Activated CD8-positive, alpha-beta memory T cell treated with anti-CD3 and anti-CD28 coated beads, Interleukin-2, amount 50 U/mL, for 48 hours (primary cell): Measurements from ENCODE around the gene ASPHD1.
"Not testable (repeated sequence)": the region's sequence is repeated elsewhere in the genome, so short reads cannot be mapped to it uniquely, and the experiment has no call there.

Experiments
- DNase-seq: peaks from one replicate; pipeline ENCODE4 v3.0.0-alpha.2; 2020

ASPHD1 gene, protein sequence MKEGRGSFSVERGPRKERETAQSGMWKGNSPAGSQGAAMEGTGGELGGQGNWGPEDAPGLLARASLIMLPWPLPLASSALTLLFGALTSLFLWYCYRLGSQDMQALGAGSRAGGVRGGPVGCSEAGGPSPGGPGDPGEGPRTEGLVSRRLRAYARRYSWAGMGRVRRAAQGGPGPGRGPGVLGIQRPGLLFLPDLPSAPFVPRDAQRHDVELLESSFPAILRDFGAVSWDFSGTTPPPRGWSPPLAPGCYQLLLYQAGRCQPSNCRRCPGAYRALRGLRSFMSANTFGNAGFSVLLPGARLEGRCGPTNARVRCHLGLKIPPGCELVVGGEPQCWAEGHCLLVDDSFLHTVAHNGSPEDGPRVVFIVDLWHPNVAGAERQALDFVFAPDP

DNA sequence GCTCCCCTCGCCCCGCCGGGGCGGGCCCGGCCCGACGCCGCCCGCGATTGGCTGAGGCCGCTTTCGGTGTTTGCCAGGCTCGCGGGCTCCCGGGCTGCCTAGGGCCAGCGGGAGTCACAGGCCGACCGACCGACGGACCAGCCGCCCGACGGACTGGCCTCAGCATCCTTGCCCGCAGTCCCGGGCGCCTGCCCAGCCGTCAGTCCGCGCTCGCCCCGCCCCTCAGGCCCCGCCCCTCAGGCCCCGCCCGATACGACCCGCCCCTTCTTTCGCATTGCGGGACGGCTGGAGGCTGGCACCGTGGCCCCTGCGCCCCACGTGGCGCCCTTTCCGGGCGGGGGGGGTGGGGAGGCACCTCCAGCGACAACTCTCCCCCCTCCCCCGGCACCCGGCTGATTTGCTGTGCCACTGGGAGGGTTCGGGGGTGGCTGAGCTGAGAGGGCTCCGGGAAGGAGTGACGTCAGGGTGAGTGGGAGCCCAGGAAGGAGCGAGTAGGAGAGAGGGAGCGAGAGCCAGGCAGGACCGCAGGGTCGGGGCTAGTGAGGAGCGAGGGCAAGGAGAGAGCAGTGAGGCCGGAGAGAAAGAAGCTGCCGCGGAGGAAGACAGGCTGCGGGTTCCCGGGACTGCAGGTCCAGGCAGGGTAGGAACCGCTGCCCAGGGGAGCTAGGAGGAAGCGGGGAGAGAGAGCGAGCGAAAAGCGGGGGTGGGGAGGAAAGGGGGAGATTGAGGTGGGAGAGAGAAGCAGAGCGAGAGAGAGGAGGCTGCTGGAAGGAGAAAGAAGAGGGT lies at the start of gene ASPHD1:
TSS of gene ASPHD1 (plus strand) at position 387 of the 786 bp plus-strand sequence. CDS start 484 bp downstream, outside the sequence.
- no peak for DNase-seq

DNA sequence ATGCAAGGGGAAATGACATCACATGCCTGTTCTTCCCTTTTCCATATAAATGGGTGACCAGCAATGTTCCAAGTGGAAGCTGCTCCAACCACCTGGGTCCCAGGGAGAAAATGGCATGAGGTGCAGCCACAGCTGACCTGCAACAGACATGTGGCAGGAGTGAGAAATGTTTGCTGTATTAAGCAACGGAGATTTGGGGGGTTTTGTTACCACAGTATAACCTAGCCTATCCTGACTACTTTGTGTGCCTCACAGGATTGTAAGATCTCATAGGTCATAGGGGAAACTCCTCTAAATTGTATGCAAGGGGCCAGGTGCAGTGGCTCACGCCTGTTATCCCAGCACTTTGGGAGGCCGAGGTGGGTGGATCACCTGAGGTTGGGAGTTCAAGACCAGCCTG lies 49.3 kb upstream of the ASPHD1 start:
- no peak for DNase-seq

DNA sequence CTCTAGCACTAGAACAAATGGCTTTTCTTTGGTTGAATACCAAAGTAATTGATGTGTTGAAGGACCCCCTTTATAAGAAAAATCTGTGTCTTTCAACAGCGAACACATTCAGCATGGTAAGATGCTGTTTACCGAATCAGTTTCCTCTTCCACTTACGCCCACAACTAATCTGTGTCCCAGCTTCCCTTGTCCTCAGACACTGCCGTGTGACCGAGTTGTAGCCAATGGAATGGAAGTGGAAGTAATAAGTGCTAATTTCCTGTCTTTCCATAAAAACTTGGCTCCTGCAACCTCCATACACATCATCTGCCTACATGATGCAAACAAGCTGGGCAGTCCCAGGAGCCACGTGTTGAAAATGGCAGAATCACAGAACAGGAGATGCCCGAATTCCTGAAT lies 47.6 kb upstream of the ASPHD1 start:
- DNase-seq, result no peak

DNA sequence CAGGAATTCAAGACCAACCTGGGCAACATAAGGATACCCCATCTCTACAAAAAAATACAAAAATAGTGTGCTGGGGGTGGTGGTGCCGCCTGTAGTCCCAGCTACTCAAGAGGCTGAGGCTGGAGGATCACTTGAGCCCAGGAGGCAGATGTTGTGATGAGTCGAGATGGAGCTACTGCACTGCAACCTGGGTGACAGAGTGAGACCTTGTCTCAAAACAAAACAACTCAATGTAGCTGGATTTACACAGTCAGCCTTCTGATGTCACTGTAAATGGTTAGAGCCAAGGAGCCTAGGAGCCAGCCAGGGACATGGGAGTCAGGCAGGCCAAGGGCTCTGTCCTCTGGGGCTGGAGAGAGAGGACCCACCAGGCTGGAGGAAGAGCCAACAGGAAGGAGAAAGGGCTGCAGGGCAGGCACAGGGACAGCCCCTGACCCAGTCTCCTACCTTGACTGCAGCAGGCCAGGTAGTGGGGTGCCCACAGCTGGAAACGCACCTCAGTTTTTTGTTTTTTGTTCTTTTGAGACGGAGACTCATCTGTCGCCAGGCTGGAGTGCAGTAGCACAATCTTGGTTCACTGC lies 45.7 kb upstream of the ASPHD1 start:
- DNase-seq, result no peak

DNA sequence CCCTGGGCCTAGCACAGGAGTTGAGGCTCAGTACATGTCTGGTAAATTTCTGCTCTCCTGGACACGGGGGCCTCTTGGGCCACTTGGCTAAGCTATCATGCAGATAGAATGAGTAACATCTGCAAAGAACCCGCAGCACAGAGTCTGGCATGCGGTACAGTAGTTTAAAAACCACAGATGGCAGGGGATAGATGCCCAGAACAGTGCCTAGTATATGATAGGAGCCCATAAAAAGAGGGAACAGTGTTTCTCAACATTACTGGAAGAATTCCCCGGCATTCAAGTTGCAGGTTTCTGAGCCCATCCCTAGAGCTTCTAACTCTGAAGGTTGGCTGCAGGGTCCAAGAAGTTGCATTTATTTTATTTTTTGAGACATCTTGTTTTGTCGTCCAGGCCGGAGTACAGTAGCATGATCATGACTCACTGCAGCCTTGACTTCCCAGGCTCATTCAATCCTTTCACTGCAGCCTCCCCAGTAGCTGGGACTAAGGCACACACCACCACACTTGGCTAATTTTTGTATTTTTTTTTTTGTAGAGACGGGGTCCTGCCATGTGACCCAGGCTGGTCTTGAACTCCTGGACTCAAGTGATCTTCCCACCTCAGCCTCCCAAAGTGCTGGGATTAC lies 43.0 kb upstream of the ASPHD1 start:
- DNase-seq, result no peak

DNA sequence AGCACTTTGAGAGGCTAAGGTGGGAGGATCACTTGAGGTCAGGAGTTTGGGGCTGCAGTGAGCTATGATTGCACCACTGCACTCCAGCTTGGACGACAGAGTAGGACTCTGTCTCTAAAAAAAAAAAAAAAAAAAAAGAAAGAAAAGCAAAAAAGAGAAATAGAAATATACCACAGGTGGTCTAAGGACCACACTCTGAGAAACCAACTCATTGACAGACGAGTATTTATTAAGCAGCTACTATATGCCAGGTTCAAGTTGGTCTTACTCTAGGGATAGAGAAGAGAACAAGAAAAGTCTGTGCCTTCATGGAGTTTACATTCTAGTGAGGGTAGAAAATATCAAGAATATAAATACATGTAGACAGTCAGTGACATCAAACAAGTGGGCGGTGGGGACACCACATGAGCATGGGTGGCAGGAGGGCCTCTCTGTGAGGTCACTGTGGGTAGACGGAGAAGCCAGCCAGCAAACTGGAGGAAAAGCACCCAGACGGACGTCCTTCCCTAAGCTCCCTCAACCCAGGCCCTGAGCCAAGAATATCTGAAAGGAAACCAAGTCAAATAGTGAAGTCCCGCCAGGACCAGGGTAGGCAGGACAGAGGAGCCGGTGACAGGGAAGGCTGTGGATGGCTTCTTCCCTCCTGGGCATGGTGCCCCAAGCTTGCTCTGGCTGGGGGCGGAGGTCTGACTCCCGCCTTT lies 42.0 kb upstream of the ASPHD1 start:
- DNase-seq, result no peak

DNA sequence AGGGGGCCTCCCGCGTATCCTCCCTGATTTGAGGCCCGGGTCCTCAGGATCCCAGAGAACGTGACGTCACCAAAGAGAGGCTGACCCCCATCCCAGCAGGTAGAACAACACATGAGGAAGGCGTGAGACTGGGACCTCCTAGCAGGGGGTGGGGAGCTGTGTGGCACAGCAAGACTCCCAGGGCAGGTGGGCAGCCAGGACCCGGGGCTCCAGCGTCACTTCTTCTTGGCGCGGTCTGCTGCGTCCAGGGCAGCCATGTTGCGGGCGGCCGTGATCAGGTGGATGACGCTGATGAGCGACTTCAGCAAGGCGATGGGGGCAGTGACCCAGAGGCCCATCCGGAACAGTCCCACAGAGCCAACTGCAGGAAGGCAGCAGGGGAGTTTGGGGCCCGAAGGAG lies 41.3 kb upstream of the ASPHD1 start:
- no peak for DNase-seq

DNA sequence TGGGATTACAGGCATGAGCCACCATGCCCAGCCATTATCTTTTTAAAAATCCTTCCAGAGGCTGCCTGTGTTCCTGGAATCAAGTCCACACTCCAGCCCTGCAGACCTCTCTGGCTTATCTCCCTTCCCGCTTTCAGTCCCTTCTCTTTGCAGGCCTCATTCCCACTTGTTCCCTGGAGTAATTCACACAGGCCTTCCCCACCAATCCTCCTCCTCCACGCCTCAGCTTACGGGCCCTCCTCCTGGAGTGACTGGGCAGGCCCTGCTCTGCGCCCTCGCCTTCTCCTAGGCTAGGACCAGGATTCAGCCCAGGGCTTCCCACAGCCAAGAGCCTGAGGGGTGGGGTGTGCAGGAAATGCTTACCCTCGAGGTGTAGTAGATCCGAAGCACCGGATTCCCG lies 40.1 kb upstream of the ASPHD1 start:
- DNase-seq, result no peak

DNA sequence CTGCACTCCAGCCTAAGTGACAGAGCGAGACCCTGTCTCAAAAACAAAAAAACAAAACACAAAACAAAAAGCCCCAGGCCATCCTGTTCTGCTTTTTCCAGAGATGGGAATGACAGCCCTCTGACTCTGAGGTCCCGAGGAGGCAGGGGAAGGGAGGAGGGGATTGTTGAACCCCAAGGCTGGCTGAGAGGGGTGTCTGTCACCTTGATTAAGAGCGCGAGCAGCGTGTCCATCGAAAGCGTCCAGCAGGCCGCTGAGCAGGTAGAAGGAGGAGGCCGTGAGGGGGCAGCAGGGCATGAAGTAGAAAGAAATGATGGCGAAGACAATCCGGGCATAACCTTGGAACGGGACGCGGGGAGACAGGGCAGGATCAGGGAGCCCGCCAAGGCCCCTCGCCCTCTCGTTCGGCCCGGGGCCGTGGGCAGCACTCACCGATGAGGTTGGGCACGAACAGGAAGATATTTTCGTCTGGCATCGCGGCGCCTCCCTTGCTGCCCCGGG lies 37.9 kb upstream of the ASPHD1 start:
- DNase-seq, result no peak

DNA sequence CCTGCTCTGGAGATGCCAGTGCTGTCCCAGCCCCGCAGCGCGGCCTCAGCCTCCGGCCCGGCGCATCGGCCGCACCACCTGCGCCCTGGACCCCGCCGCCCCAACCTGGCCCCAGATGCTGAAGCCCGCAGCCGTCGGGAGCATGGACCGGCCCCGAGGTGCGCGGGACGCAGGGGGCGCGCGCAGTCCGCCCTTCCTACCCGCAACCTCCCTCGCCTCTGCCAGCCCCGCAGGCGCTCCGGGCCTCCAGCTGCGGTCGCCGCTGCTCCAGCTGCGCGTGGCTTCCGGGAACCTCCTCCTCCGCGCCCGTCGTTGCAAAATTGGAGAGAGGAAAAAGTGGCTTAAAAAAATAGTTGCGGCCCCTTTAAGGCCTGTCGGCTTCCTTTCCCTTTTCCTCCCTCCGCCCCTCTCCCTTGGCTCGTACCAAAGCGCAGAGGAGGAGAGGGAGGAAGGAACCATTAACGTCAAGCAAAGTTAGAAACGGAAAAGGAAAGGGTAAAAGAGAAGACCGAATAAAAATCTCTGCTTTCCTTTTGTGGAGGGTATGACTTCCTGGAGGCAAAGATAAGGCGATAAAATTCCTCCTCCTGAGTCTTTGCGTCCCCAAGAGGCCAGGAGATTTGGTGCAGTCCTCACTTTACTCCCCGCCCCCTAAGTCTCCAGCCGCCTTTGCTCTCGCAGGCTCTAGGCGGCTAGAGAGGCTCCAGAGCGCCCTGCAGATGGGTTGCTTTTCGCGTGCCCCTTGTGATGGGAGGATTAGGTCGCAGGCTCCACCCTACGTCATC lies 37.2 kb upstream of the ASPHD1 start, which contains the start of gene CDIPT:
TSS of gene CDIPT (minus strand) at position 343 of the 785 bp plus-strand sequence. CDS start 369 bp downstream, outside the sequence.
- peak; percentile 91 for DNase-seq

DNA sequence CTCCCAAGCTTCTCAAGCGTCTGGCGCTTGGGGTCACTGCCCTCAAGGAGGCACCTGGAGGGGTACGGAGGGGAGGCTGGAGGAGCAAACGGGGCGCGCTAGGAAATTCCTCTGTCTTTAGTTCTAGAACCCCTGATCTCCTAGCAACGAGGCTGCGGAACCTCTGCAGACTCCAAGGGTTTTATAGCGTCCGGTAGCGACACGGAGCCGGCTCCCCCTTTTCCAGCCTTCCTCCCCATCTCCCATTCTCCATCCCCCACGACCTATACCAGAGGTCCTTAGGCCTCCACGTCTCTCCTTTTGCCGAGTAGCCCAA lies 36.7 kb upstream of the ASPHD1 start:
- DNase-seq, result no peak

DNA sequence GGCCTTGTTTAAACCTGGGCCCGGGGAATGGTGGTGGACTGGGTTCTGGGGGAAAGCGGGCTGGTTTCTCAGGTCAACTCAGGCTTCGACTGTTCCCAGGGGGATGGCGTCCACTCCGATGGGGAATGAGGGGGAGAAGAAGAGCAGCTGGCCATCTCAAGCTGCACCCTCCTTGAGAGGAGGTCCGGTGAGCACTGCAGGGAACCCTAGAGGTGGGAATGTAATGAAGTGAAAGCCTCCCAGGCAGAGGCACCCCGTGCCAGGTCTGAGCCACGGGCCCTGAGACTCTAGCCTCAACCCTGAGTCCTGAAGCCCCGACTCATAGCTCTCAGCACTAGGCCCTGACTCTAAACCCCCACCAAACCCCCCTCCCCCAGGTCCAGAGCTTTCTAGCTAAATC lies 36.1 kb upstream of the ASPHD1 start:
- DNase-seq, result no peak

DNA sequence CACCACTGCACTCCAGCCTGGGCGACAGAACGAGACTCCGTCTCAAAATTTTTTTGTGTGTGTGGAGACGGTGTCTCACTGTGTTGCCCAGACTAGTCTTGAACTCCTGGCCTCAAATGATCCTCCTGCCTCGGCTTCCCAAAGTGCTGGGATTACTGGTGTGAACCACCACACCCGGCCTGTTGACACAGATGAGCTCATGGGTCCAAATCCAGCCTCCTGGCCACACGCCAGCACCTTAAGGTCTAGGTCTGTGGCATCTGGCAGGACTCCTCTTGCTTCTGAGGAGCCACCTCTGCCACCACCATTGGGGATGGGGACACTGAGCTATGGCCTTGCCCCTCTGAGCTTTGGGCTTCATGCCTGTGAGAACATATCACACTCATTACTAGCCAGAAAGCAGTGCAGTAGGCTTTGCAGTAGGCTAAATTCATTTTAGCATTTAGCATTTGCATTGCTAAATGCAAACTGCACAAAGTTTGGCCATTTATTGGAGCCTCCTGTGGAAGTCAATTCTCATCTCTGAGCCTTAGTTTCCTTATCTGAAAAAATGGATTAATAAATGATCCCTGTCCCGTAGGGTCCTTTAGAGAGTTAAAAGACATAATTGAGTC lies 31.8 kb upstream of the ASPHD1 start:
- no peak for DNase-seq

DNA sequence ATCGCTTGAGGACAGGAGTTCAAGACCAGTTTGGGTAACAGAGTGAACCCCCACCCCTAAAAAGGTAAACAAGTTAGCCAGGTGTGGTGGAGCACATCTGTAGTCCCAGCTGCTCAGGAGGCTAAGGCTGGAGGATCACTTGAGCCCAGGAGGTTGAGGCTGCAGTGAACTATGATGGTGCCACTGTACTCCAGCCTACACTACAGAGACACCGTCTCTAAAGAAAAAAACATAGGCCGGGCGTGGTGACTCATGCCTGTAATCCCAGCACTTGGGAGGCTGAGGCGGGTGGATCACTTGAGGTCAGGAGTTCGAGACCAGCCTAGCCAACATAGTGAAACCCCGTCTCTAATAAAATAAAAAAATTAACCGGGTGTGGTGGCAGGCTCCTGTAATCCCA lies 31.2 kb upstream of the ASPHD1 start:
- not testable (repeated sequence) for DNase-seq

DNA sequence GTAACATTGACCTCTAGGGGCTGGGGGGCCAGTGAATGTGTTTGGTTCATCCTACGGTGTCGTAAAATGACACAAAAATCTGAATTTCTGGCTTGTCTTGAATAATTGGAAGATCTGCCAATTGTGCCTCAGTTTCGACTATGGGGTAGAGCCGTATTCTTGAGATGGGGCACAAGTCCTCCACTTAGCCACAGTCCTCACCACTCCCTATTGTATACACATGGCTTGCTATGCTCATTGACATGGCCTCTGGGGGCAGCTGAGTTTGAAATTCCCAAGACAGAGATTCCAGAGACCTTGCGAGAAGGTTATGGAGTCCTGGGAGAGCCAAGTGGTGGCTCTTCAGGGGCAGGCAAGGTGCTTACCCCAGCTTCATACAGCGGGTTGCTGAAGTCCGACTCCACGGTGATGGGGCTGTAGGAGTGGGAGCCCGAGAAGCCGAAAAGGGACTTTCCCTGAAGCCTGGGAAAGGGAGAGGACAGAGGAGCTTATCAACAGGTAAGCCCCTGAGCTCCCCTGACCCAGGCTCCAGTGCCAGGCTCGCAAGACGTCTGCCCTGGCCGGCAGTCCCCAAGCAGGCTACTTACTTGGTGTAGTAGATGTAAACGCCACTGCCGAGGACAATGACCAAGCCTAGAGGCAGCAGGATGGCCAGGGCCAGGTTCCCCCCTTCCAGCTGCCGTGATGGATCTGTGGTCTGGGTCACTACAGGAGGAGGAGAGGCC lies 28.3 kb upstream of the ASPHD1 start:
- no peak for DNase-seq

DNA sequence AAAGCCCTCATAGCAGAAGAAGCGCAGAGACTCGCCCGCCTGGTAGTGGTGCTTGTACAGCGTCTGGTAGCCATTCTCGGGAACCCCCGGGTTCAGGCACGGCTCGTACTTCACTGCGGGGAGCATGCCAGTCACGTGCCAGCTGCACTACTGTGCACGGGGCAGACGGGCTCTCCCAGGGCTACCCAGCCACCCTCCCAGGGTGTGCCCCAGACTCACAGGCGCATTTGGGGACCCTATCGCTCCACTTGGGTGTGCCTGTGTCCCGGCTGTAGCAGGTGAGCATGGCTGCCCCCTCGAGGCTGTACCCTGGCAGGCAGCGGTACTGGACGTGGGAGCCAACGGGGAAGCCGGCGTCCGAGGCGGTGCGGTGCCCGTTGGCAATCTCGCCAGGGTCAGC lies 27.0 kb upstream of the ASPHD1 start:
- DNase-seq, result no peak

DNA sequence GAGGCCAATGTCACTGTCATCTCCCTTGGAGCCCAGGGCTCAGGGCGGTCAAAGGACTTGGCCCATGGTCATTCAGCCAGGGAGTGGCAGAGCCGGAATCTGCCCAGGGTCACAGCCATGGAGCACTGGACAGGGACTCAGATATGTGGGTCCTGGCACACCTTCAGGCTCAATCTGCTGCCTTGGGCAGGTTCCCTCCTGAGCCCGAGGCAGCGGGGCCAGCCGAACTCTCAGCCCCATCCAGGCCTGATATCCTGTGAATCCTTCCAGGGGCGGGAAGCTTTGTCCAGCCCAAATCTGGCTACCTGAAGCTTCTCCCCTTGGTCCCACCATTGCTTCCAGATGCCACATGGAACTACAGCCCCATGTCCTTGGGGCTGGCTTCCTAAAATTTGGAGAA lies 25.1 kb upstream of the ASPHD1 start:
- DNase-seq, result no peak

DNA sequence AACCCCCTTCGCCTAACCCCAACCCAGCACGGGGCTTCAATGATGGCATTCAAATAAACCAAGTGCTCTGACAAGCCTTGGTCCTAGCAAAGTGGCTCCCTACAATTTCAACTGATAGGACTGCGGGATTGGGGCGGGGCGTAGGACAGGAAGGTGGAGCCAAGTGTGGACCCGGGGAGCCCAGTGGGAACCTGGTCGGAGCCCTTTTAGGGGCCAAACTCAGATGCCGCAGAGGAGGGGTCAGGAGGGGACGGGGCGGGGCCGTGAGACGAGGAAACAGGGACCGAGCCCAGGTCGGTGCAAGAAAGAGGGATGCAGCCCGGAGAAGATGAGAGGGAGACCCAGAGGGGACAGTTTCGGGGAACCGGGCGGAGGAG lies 24.1 kb upstream of the ASPHD1 start:
- DNase-seq, result no peak

DNA sequence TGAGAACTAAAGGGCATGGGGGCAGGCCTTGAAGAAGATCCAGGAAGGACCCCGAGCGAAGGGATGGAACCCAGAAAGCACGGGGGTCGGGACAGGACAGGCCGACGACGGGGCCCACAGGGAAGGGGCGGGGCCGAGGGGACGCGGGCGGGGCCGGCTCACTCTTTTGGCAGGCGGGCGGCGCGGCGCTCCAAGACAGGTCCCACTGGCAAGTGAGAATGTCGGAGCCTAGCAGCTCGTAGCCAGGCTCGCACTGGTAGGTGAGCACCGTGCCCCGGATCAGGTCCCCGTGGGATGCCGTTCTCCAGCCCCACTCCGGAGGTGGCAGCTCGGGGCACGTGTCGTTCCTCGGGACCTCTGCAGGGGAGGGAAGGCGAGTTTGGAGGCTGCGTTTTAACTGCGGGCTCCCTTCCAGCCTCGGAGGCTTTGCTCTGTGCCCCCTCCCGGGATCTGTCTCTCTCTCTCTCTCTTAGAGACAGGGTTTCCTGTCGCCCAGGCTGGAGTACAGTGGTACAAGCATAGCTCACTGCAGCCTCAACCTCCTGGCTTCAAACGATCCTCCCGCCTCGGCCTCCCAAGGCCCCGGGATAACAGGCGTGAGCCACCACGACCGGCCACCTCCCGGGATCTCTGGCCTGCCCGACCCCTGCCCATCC lies 23.6 kb upstream of the ASPHD1 start:
- DNase-seq, result peak; percentile 75
